Measurements from ENCODE around the gene OSBPL5. TPM values are rescaled to one million over a fixed set of nuclear protein-coding genes. Genes with fewer than 3 reads are reported as not detected.

OSBPL5 gene, protein sequence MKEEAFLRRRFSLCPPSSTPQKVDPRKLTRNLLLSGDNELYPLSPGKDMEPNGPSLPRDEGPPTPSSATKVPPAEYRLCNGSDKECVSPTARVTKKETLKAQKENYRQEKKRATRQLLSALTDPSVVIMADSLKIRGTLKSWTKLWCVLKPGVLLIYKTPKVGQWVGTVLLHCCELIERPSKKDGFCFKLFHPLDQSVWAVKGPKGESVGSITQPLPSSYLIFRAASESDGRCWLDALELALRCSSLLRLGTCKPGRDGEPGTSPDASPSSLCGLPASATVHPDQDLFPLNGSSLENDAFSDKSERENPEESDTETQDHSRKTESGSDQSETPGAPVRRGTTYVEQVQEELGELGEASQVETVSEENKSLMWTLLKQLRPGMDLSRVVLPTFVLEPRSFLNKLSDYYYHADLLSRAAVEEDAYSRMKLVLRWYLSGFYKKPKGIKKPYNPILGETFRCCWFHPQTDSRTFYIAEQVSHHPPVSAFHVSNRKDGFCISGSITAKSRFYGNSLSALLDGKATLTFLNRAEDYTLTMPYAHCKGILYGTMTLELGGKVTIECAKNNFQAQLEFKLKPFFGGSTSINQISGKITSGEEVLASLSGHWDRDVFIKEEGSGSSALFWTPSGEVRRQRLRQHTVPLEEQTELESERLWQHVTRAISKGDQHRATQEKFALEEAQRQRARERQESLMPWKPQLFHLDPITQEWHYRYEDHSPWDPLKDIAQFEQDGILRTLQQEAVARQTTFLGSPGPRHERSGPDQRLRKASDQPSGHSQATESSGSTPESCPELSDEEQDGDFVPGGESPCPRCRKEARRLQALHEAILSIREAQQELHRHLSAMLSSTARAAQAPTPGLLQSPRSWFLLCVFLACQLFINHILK
- total RNA-seq: 52.8 and 54.0 TPM in 2 replicates

DNA sequence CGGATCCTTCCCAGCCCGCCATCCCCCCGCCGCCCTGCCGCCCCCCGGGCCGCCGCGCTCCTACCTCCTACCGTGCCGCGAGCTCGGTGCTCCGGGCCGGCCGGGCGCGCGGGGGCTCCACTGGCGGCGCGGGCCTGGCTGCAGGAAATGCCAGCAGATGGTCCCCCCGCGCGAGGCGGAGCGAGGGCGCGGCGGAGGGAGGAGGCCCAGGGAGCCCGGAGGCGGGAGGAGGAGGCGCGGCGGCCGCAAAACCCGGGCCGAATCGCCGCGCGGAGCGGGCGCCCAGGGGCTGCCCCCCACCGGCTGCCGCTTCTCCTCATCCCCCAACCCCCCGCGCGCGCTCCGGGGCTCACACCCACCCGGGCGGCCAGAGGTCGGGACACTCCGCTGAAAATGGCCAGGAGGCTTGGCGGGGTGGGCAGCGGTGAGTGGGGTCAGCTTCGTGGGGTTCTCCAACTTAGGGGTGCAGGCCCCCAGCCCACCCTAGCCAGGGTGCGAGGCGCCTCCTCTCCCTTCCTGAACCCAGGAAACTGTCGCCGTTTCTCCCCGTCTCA is at the start of gene OSBPL5:
Gene OSBPL5, minus strand, starts transcription at position 159 of the 554 bp plus-strand sequence. CDS start 36,162 bp downstream, outside the sequence.

GRCh38 chr11:3057069-3057963 is 107.8 kb downstream of the OSBPL5 start, which contains the start of gene CARS1:
TSS of gene CARS1 (minus strand) at chr11:3057423. CDS start at chr11:3057367, 56 bp downstream.

Small RNA genes within 50 kb of the gene (small RNA-seq; reads per million reads assigned to genes)
- not detected for gene RNU1-91P

Other genes starting within 250 kb of the OSBPL5 start
- gene PHLDA2, start 235.9 kb downstream of the OSBPL5 start, total RNA-seq: 9.9 and 13.3 TPM in 2 replicates
- 92.2 and 104 TPM in 2 replicates for gene NAP1L4, start 173.0 kb downstream of the OSBPL5 start, total RNA-seq
- gene CARS1, start 107.9 kb downstream of the OSBPL5 start, total RNA-seq: 48.9 and 55.9 TPM in 2 replicates
- gene MRGPRG, start 53.5 kb upstream of the OSBPL5 start, total RNA-seq: not detected in 2 replicates
- 0.20 and 0.73 TPM in 2 replicates for gene MRGPRE, start 67.1 kb upstream of the OSBPL5 start, total RNA-seq
- 20.9 and 23.9 TPM in 2 replicates for gene ZNF195, start 213.8 kb upstream of the OSBPL5 start, total RNA-seq